Measurements from ENCODE around the gene CACNG7.

CACNG7 gene

GRCh38 chr19:53871454-53871853 is 37.6 kb upstream of the CACNG7 start (continued):
- TF ChIP-seq ZNF8 (CRISPR knock-in tag; IDR thresholded peaks at IDR 0.05) = no peak

- no peak for ATAC-seq
- TF ChIP-seq CREB5 (CRISPR knock-in tag; IDR thresholded peaks at IDR 0.05; ENCODE audit: low read depth) = no peak
- TF ChIP-seq ZNF8 (CRISPR knock-in tag; IDR thresholded peaks at IDR 0.05) = no peak
- TF ChIP-seq OSR1 (CRISPR knock-in tag; IDR thresholded peaks at IDR 0.05) = no peak
- no peak for TF ChIP-seq PPARA (CRISPR knock-in tag; IDR thresholded peaks at IDR 0.05; ENCODE audit: borderline replicate concordance)
- no peak for TF ChIP-seq ZC3H10 (CRISPR knock-in tag; IDR thresholded peaks at IDR 0.05)
- TF ChIP-seq RARB (CRISPR knock-in tag; IDR thresholded peaks at IDR 0.05) = no peak
- TF ChIP-seq CSRNP3 (CRISPR knock-in tag; IDR thresholded peaks at IDR 0.05) = no peak
Observed at GRCh38 chr19:53872762-53873161, 36.3 kb upstream of the CACNG7 start.

- TF ChIP-seq PPARA (CRISPR knock-in tag; IDR thresholded peaks at IDR 0.05; ENCODE audit: borderline replicate concordance) (no peak), ZNF8 (CRISPR knock-in tag; IDR thresholded peaks at IDR 0.05) (no peak), CSRNP3 (CRISPR knock-in tag; IDR thresholded peaks at IDR 0.05) (no peak), RARB (CRISPR knock-in tag; IDR thresholded peaks at IDR 0.05) (no peak), POU6F1 (CRISPR knock-in tag; IDR thresholded peaks at IDR 0.05; ENCODE audit: borderline replicate concordance, low read depth) (no peak), ZNF70 (CRISPR knock-in tag; IDR thresholded peaks at IDR 0.05) (no peak), ISL1 (CRISPR knock-in tag; IDR thresholded peaks at IDR 0.05) (no peak)
- no peak for ATAC-seq
Observed at GRCh38 chr19:53873773-53874605, 35.1 kb upstream of the CACNG7 start.

GRCh38 chr19:53874606-53874990 is 34.5 kb upstream of the CACNG7 start:
- TF ChIP-seq TOX (CRISPR knock-in tag; IDR thresholded peaks at IDR 0.05; ENCODE audit: borderline replicate concordance) (no peak), ZNF565 (CRISPR knock-in tag; conservative IDR thresholded peaks at IDR 0.05; ENCODE audit: low read depth) (no peak), CREB5 (CRISPR knock-in tag; IDR thresholded peaks at IDR 0.05; ENCODE audit: low read depth) (no peak), OSR1 (CRISPR knock-in tag; IDR thresholded peaks at IDR 0.05) (no peak), PPARA (CRISPR knock-in tag; IDR thresholded peaks at IDR 0.05; ENCODE audit: borderline replicate concordance) (no peak), CSRNP3 (CRISPR knock-in tag; IDR thresholded peaks at IDR 0.05) (no peak), ZC3H10 (CRISPR knock-in tag; IDR thresholded peaks at IDR 0.05) (no peak), RARB (CRISPR knock-in tag; IDR thresholded peaks at IDR 0.05) (no peak), TSHZ2 (CRISPR knock-in tag; IDR thresholded peaks at IDR 0.05) (no peak)
- ATAC-seq = no peak
